Measurements from ENCODE around the gene TMEM181.
"Not testable (repeated sequence)": the region's sequence is repeated elsewhere in the genome, so short reads cannot be mapped to it uniquely, and the experiment has no call there.

The TMEM181 gene, protein sequence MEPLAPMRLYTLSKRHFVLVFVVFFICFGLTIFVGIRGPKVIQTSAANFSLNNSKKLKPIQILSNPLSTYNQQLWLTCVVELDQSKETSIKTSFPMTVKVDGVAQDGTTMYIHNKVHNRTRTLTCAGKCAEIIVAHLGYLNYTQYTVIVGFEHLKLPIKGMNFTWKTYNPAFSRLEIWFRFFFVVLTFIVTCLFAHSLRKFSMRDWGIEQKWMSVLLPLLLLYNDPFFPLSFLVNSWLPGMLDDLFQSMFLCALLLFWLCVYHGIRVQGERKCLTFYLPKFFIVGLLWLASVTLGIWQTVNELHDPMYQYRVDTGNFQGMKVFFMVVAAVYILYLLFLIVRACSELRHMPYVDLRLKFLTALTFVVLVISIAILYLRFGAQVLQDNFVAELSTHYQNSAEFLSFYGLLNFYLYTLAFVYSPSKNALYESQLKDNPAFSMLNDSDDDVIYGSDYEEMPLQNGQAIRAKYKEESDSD

DNA sequence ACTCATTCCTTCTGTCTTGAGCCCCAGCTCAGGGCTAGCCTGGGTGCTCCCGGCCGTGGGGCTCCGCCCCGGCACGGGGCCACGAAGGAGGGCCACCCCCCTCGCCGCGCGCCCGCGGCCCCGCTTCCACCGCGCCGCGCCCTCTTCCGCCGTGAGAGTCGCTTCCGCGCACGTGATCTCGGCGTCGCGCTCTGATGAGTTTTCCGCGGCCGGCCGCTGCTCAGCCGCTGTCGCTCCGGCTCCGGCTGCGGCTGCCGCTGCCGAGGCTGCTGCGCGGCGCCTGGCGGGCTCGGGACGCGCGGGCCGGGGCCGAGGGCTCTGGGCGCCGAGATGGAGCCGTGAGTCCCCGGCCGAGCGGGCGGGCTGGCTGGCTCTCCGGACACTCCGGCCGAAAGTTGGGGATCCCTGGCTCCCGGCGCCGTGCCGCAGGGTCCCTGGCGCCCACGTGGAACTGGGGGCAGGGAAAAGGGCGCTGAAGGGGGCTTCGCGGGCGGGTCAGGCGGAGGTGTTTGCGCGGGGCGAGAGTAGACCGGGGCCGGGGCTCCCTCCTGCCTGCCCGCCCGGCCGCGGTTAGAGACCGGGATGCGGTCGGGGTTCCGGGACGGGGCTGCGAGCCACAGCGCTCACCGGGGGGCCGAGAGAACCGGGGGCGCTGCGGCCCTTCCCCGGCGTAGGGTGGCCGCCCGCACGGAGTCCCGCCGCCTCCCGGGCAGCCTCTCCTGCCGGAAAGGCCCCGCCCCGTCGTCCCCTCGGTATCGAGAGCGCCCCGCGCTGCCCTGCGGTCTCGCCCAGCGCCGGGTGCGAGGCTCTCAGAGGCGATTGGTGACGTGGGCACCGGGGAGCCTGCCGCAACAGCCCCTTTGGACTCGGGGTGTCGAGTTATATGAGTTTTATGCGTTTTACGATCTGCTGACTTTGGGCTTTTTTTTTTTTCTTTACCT is at the start of gene TMEM181:
Gene TMEM181, plus strand, starts transcription at position 197 of the 941 bp plus-strand sequence. Its CDS starts 134 bp downstream, at position 331.
- DNase-seq: peak; percentile 87

DNA sequence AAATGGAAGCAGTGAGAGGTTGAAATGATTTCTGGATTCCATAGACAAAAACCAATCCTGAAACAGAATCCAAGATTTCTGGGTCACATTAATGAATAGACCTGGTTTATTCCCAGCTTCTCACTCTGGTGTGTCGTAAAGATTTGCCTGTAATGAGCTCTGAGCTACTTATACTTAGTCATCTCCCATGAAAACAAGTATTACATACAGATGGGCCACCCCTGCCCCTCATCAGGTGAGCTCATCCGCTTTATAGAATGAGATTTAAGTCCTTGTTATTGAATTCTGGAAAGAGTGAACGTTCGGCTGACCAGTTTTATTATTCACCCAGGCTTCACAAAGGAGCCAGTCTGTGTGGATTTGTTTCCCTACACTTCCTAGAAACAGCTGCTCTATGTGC is 47.1 kb upstream of the TMEM181 start:
- DNase-seq: no peak

DNA sequence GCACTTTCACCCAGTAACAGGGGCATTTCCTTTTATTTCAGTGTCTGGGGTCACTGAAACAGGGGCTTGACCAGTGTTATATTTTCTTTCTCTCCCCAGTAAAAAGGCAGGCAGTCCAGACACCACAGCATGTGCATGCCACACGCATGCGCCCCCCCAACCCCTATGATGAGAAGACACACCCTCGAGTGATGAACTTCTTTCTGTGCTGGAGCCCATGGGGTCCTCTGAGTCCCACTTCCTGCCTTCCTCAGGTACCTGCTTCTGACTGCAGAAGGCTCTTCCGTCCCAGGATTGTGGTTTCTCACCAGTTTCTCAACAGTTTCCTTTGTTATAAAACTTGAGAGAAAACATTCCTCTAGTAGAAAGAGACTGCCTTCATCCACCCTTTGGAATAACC is 45.7 kb upstream of the TMEM181 start:
- DNase-seq: no peak

DNA sequence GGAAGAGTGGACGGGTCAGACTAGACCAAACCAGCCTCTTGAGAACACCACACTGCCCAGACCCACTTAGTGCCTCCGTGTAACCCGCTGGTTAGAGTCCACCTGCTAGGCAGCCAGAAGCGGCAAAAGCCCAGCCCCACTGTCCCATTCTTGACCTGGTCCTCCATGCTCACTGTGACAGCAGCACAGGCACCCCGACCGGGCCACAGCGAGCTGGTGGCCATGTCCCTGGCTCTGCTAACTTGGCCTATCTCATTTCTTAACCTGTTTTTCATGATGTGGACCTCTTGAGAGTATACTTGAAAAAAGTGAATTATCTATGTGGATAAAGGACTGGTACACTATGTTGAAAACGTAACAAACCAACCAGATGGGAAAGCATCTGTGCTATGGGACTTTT is 44.9 kb upstream of the TMEM181 start:
- no peak for DNase-seq

DNA sequence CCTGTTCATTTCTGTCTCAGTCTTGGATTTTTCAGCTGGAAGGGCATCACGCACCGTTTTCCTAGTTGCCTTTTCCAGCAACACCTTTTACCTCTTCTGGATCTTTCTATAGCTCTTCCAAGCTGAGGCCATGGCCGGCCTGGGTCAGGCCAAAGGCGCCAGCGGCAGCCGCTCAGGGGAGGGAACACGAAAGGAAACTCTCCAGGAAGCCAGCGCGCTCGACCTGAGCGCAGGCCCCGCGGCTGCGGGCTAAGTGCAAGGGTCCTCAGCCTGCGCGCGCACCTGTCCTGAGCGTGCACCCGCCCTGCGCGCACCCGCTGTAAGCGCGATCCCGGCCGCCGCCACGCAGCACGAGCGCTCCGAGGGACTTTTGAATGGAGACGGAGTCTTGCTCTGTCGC is 43.8 kb upstream of the TMEM181 start:
- no peak for DNase-seq

DNA sequence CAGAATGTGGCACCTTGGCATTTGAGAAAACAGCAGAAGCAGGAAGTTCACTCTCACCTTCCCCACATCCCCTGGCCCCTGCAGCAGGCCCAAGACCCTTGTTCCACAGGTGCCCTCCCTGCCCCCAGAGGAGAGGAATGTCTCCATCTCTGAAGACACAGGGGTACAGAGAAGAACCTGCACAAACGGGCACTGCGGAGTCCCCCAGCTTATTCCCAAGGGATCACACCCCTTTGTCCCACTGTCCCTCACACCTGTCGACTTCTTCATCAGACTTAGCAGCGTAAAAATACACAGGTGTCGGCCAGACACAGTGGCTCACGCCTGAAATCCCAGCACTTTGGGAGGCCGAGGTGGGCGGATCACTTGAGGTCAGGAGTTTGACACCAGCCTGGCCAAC is 42.9 kb upstream of the TMEM181 start:
- no peak for DNase-seq

DNA sequence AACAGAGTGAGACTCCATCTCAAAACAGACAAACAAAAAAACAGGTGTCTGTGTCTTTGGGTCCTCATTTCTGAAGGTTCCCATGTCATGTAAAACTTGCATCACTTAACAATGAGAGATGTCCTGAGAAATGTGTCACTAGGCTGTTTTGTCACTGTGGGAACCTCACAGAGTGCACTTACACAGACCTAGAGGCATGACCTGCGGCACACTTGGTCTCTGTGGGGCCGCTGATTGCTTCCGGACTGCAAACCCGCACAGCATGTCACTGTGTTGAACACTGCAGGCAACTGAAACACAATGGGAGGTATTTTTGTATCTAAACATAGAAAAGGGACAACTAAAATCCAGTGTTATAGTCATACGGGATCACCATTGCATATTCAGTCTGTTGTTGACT is 42.3 kb upstream of the TMEM181 start:
- DNase-seq: no peak

DNA sequence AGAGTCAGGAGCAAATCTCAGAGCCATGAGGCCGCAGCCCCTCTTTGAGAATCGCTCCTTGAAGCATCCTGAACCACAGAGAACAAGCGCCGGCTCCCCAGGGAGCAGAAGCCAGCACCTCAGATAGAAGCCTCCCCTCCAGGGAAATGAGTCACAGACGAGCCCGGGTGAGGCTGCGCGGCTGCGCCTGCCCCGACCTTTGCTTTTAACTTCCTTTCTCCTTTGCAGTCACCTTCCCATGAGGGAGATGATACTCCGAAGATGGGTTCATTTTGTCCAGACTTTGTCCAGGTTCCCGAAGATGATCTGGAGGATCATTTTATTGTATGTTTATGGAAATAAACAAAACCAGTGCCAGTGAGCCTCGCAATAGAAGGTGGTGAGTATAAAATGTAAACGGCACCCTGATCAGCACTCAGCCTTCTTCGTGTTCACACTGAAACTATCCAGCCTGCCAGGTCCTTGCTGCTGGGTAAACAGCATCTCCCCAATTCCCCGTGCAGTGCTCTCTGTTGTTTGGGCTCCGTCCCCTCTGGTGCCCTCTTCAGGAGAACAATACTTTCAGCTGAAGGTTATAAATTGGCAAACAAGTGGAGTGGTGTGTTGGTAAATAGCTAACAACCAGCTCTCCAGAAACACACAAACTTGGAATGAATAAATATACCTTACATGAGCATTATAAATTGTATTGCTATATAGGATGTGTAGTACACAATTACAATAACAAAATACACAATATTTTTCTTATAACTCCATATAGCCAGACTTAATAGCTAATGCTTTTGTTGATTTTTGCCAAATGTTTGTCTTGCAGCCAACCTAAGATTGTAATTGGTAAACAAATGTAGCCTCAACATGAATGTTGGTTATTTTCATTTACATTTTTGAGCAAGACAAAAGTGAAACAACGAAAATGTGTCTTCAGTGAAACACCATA is 41.4 kb upstream of the TMEM181 start:
- DNase-seq: peak; percentile 40

DNA sequence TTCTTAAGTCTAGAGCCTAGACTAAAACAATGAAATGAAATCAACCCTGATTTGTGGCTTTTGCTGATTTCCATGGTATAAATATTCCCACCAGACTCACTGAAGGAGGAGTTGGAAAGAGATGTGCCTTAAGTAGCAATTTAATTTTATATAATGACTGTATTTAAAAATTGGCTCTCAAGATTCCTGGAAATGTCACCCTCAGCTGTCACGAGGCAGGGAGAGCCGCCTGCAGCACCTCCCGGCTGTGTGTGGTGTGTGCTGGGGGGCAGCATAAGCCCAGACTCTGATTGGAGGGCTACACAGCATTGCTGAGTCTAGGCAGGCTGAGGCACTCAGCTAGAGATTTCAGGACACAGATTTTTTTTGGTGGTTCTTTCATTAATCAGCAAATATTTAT is 40.6 kb upstream of the TMEM181 start:
- no peak for DNase-seq

DNA sequence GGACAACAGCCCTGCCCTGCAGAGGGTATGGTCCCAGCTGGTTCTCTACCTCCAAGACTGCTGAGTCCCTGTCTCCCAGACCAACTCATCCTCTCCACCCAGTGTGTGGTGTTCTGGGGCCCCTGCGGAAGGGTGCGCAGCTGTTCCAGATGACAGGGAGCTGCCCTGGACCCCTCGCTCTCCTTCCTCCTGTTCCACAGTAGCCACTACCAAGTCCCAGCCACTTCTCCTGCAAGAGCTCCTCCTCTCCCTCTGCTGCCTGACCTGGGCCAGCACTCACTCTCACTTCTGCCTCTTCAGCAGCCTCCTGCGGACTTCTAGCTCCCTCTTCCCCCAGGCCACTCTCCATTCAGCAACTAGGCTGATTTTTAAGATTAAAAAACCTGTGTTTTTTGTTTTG is 40.1 kb upstream of the TMEM181 start:
- DNase-seq: no peak

DNA sequence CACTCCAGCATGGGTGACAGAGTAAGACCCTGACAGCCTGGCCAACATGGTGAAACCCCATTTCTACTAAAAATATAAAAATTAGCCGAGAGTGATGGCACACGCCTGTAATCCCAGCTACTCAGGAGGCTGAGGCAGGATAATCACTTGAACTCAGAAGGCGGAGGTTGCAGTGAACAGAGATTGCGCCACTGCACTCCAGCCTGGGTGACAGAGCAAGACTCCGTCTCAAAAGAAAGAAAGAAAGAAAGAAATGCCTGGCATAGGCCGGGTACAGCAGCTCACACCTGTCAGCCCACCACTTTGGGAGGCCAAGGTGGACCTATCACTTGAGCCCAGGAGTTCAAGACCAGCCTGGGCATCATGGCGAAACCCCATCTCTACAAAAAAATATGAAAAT is 38.9 kb upstream of the TMEM181 start:
- DNase-seq: not testable (repeated sequence)

DNA sequence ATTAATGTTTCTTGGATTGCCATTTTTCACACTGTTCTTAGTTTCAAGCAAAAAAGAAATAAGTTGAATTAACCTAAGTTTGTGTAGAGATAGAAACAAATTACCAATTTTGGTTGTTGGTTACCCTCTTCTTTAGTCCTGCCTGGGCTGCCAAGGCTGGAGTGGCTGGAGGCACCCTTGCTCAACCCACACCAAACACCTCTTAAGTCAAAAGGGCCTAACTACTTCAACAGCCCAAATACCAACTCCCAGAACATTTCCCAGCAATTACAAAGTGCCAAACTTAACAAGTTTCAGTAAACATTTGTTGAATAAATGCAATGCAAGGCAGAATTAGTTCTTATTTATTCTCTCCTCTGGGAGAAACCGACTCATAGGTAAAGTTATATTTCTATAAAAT is 38.1 kb upstream of the TMEM181 start:
- no peak for DNase-seq

DNA sequence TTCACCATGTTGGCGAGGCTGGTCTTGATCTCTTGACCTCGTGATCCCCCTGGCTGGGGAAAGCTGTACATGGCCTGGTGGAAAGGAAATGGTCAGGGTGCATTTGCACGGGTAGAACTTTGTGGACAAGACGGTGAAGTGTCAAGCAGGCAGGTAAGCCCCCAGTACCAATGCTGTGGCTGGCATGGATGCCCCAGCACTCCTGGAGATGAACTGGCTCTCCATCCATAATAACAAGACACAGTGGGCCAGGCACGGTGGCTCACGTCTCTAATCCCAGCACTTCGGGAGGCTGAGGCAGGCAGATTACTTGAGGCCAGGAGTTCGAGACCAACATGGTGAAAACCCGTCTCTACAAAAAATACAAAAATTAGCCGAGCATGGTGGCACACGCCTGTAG is 37.3 kb upstream of the TMEM181 start:
- DNase-seq: no peak

DNA sequence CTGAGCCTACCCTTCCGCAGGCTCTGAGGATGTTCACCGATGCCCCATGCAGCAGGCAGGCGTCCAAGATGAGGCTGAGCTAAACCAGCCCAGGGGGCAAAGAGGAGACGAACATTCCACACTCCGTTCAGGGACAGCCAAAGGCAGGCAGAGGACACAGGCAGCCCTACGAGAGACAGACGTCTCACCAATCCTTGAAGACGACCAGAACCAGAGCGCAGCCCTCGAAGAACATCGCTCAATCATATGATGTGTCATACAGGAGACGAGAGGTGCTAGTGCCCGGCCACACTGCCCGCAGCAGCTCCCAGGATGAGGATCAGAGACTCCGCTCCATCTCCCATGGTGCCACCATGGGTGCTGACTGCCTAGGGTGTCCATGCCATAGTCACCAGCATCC is 35.6 kb upstream of the TMEM181 start:
- DNase-seq: no peak

DNA sequence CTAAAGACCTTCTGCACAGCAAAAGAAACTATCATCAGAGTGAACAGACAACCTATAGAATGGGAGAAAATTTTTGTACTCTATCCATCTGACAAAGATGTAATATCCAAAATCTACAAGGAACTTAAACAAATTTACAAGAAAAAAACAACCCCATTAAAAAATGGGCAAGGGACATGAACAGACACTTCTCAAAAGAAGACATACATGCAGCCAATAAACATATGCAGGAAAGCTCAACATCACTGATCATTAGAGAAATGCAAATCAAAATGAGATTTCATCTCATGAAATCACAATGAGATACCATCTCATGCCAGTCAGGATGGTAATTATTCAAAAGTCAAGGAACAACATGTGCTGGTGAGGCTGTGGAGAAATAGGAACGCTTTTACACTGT is 32.0 kb upstream of the TMEM181 start:
- not testable (repeated sequence) for DNase-seq

DNA sequence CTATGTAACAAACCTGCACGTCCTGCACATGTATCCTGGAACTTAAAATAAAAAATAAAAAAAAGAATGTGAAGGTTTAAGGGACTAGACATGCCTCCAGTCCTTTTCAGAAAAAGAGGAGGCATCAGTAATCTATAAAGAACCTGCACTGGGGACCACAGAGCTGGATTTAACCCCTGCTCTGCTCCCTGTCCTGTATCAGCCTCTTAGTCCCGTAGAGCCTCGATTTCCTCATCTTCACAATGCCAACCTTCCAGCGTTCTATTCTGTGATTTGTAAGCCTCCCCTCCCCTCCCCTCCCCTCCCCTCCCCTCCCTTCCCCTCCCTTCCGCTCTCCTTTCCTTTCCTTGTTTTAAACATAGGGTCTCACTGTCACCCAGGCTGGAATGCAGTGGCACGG is 31.1 kb upstream of the TMEM181 start:
- no peak for DNase-seq

DNA sequence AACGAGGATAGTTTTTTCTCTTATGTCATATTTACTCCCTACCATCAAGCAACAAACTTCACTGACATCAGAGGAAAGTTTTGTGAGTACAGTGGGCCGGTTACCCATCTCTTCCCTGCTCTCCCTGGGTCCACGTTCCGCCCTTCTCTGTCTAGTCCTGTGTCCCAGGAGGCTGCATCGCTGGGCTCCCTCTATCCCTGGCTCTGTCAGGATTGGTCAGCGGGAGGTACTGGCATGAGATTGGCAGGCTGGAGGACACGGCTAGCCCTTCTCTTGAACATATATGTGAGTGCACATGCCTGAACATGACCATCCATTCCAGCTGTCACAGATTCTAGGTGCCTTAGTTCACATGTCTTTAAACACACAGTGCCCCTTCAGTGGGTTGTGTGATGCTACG is 30.3 kb upstream of the TMEM181 start:
- no peak for DNase-seq

DNA sequence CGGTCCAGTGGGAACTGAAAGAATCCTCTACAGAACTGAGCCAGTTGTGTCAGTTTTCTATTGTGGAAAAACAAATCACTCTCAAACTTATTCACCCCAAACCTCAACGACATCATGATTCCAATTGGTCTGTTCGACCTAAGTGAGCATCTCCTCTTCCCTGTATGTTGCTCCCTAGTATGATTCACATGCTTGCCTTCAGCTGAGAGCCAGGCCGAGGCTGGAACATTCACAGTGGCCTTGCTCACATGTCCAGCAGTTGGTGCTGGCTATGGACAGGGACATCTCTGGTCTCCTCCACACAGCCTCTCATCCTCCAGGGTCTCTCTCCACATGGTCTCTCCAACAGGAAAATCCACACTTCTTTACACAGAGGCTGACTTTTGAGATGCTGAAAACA is 28.3 kb upstream of the TMEM181 start:
- no peak for DNase-seq

DNA sequence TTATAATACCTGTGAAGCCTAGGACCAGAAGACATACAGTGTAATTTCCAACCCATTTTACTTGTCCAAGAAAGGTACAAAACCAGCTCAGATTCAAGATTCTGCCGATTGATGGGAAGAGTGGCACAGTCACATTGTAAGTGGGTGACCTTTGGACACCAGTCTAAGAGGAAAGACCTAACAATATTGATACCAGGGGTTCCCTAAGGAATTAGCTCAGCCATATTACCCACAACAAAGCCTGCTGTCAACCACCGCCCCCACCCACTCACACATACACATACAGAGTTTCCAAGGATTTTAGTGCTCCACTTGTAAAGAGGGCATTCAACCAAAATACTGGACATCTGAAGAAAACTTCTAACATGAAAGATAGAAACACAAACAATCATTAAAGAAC is 27.9 kb upstream of the TMEM181 start:
- DNase-seq: no peak

DNA sequence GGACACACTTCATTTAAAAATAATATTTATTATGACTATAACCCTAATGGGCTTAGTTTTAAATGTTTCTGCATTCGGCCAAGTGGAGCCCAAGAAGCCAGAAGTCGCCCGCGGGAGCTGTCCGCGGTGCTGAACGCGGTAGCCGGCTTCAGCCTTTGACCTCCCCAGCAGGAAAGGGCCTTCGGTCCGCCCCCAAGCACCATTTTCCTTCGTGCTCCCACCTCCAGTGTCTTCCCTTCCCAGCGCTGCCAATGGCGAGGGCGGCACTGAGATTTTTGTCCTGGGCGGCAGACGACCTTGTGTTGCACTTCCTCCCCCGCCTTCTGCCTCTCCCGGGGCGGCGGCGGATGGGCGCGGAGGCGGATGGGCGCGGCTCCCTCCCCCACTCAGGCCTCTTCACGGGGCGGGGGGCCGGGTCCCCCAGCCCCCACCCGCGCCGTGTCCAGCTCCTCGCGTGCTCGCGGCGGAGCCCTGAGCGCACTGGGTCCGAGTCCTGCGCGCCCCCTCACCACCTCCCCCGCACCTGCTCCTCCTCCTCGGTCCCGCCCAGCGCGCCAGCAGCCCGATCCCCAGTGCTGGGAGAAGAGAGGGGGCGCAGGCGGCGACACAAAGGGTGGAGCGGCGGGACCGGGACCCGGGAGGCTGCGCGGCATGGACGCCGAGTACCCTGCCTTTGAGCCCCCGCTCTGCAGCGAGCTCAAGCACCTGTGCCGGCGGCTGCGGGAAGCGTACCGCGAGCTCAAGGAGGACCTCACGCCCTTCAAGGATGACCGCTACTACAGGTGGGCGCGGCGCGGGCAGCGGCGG is 23.6 kb upstream of the TMEM181 start:
- DNase-seq: peak; percentile 74

DNA sequence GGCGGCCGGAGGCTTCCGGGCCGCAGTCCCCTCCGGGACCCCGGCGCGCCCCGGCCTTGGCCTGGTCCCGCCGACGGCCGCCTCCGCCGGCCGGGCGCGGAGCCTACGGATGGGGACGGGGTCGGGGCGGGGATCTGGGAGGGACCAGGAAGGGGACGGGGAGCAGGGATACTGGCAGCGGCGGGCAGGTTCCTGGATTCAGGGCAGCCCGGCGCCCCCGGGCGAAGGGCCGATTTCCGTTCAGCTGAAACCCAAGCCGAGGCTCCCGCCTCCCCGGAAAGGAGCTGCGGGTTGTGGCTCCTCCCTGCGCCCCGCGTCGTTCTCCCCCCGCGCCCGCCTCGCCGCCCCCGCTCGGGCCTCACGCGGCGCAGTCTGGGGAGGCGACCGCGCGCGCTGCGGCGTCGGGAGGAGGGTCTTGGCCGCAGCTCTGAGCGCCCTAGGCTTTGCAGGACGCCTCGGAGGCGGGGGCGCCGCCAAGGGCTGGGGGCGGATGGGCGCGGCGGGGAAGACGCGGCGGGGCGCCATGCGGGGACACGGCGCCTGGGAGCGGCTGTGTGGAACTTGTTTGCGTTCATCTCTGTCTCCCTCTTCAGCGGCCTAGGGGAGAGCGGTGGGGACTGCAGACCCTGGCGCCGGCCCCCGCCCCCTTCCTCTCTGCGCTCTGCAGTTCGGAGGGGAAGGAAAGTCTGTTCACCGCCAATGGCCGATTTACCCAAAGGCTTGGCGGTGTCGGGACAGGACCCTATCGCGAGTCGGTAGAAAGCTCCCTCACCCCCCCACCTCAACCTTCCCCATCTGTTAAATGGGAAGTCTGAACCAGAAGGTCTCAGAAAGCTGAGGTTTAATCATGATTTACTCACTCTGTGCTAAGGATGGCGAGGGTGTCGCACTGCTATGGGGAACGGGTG is 22.7 kb upstream of the TMEM181 start:
- peak; percentile 42 for DNase-seq

All from activated CD4-positive, CD25-positive, alpha-beta regulatory T cell treated with anti-CD3 and anti-CD28 coated beads, Interleukin-2, amount 50 U/mL, for 72 hours (primary cell).